HTERT RPE-1 (cell line): ENCODE data around the gene PRR36.
"Not testable (repeated sequence)": the region's sequence is repeated elsewhere in the genome, so short reads cannot be mapped to it uniquely, and the experiment has no call there.

ENCODE experiments used
- in situ Hi-C: fragments of 300-500 bp; cut with MboI; formaldehyde crosslinking; loops from 4 replicates; pipeline ENCODE4 v1.14.3; 2020; ENCODE audit warnings: low sequenced_read_pairs

Gene PRR36

DNA sequence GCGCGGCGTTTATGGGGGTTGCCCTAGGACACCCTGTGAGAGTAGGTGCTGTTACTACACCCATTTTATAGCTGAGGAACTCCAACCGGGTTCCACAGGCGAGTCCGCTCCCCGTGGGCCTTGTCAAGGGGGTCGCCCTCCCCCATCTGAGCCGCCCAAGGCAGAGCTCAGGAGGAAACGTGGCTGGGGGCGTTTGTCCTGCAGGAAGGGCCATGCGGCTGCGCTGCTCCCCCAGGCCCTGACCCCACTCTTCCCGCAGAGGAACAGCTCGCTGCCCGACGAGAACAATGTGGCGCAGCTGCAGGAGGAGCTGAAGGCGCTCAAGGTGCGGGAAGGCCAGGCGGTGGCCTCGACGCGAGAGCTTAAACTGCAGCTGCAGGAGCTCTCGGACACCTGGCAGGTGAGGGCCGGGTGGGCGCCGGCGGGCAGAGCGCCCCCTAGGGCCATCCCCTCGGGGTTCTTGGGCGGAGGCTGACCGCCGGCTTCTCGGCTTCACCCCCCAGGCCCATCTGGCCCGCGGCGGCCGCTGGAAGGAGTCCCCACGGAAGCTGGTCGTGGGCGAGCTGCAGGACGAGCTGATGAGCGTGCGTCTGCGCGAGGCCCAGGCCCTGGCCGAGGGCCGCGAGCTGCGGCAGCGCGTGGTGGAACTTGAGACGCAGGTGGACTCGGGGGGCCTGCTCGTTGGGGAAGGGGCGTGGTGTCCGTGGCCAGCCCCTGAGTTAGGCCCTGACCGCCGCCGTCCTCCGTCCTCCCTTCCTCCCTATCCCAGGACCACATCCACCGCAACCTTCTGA lies 12.4 kb downstream of the PRR36 start:
- in situ Hi-C loops: no loop called here

DNA sequence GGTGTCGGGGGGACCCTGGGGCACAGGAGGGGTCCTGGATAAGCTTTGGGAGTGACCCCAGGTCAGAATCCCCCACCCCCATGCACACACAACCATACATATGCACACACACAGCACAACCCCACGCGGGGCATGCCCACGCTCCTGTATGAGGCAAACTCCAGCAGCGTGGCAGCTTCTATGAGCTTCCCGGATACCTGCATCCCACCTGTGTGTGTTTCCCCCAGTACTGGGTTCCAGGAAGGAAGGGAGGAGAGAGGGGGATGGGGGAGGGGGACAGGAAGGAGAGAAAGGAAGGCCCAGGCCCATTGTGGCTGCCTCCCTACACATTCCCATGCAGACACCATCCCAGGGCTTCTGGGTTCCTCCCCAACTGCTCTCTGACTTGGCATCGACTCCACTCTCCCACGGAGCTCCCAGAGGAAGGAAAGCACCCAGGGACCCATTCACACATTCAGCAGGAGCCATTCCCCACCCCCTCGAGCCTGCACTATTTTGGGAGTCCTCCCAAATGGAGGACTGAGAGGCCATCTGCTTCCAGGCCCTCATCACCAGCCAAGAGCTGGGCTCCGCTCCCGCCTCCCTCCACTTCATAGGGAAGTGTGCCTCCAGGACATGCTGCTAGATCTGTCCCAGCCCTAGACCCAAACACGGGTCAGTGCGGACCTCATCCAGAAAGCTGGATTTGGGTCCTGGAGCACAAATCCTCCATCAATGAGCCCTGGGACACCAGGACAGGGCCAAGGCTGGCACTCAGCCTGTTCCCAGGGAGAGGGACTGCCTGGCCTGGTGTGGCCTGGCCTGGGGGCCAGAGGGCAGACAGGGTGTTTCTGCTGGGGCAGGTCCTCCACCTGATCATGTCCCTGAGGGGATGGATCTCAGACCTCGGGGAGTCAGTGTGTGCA lies 13.2 kb downstream of the PRR36 start:
- in situ Hi-C loops: no loop called here

DNA sequence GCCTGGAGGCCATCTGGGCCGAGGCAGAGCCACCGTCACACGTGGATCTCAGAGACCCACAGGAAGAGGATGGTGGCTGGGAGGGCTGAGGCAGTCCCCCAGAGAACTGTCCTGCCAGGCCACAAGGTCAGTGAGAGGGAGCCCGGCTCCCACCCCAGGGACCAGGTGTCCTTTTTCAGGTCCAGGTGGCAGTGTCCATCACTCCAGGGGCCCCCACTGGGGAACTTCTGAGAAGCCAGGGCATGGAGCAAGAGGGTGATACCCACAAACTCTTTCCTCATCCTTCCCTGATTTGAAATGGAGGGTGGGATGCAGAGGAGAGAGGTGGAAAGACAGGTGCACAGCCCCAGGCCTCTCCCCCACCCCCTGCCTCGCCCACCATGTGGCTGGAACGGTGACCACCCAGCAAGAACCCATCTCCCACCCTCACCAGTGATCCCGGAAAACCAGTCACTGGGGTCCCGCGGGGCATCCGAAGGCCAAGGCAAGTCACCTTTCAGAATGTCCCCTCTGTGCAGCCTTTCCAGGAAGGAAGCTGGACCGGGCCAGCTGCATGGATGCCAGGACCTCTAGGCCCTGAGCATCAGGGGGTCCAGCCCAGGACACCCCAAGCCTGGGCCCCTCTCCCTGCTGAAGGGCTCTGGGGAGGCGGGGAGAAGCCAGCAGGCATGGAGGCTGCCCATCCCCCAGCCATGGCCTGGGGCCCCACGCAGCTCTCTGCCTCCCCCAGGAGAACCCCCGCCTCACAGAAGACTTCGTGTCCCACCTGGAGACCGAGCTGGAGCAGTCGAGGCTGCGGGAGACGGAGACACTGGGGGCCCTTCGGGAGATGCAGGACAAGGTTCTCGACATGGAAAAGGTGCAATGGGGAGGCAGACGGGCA lies 14.1 kb downstream of the PRR36 start:
- in situ Hi-C loops: no loop called here

DNA sequence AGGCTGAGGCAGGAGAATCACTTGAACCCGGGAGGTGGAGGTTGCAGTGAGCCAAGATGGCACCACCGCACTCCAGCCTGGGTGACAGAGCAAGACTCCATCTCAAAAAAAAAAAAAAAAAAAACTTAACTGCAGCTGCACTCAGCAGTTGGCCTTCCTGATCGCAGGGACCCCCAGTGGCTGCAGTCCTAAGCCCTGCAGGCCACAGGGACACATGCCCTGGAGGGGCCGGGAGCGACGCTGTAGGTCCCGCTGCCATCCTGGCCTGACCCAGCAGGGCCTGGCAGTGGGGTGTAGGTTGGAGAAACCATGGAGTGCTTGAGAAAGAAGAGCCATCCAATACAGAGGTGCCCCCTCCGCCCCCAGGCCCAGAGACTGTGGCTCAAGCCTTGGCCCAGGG lies 15.1 kb downstream of the PRR36 start:
- in situ Hi-C loops: not testable (repeated sequence)

DNA sequence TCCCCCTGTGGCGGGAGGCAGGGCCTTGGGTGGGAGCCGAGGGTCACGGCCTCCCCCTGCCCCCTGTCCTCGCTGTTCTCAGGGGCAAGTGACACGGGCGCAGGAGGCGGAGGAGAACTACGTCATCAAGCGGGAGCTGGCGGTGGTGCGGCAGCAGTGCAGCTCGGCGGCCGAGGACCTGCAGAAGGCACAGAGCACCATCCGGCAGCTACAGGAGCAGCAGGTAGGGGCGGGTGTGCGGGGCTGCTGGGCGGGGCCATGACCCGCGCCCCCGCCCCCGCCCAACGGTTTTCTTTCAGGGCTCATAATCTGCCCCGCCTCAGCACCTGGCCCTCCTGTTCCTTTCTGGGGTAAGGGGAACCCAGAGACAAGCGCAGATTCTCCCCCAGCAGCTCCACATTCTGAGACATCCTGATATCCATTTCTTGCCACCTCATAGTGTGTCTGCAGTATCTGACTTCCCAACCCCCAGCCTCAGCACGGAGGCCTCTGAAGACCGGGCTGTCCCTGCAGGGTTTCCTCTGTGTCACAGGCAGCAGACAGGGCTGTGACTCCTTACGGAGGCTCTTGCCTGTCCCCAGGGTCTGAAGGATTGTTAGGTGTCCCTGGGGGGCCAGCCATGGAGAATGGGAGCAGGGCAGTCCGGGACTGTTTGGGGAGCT lies 15.9 kb downstream of the PRR36 start:
- in situ Hi-C loops: no loop called here

DNA sequence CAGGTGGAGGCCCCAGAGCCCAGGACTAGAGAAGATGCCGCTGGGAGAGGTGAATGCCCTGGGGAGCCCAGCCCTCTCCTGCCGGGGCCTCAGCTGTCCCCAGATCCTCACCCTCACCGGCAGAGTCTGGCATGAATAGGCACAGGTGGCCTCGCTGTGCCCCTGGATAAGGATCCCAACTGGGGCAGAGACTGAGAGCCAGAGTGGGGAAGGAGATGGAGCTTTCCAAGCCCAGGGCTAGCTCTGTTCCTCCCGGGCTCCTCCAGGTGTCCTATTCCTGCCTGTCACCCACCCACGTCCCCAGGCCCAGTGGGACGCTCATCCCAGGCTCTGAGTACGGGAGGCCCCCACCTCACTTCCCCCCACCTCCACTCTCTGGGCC lies 16.5 kb downstream of the PRR36 start:
- in situ Hi-C loops: no loop called here

DNA sequence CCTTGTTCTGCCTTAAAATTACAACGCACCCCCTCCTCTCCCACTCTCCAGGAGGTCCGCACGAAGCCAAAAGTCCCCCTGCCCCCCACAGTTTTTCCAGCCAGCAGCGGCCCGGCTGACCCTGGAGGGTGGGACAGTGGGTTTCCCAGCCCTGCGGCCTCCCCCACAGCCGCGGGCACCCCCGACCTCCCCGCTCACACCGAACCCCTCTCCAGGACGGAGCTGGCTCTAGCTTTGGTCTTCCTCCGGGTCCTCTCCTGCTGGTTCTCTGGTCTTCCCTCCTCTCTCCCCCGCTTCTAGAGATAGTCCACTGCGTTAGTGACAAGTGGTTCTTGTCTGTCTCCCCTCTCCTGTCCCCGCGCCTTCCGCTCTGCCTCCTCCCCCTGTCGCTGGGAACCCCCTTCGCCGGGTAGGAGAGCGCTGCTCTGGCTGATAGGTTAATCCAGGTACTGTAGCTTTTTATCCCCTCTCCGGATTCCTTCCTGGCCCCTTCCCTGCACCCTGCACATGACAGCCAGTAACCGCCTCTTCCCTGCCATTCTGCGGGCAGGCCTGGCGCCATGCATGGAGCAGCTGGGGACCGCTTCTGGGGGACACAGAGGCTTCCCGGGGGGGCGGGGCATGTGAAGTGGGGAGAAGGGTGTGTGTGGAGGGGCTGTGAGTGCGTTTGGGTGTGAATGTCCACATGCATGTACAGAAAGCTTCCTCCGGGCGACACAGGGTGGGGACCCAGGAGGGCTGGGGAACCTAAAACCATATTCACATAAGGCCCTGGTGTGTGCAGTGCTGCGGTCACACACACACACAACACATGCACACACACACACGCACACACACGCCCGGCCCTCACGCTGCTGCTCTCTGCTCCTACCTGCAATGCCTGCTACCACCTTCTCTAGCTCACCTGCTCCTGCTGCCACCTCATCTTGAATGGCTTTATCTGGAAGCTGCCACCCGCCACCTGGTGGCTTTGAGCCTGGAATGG lies 17.2 kb downstream of the PRR36 start:
- in situ Hi-C loops: no loop called here

DNA sequence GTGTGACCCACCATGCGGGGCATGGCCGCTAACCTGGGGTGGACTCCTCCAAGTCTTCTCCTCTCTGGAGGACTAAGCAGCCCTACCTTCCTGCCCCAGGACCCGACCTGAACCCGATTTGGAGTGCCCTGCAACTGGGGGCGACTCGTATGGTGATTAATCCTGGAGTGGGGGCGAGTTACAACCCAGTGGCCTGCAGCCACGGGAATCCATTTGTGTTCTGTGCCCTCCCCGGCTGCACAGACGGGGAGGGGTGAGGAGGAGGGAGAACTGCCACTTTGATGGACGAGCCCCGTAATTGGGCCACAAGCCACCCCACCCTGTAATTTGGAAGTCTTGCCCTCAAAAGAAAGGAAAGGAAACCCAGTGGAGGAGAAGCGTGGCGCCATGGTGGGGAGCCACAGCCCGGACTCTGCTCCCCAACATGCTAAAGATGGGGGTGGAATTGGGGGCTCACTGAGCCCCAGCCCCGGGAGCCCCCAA lies 18.0 kb downstream of the PRR36 start:
- in situ Hi-C loops: no loop called here

DNA sequence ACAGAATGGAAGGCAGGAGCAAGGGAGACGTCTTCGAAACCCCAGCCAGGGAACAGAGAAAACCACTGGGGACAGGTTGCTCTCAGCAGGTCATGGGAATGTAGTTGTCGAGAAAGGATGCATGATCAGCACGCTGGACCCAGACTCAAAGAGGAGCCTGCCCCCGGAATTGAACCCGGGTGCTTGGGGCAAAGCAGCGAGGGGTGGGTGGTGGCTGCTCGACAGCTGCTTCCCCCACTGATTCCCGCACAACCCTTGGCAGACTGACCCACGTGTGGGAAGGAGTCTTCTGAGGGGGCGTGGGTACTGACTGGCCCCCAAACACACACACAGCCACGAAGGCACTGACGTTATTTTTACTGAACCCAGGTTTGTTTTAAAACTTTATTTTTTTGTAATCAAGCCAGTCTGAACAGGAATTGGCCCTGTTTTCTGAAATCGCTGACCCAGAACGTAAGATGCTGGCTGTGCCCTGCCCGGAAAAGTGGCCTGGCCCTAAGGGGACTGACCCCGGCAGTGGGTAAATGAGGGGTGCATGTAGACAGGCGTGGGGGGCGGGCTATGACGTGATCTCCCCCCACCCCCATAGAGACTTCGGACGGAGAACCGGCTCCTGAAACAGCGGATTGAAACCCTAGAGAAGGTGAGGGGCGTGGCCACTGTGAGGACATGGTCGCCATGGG lies 18.6 kb downstream of the PRR36 start:
- in situ Hi-C loops: no loop called here

DNA sequence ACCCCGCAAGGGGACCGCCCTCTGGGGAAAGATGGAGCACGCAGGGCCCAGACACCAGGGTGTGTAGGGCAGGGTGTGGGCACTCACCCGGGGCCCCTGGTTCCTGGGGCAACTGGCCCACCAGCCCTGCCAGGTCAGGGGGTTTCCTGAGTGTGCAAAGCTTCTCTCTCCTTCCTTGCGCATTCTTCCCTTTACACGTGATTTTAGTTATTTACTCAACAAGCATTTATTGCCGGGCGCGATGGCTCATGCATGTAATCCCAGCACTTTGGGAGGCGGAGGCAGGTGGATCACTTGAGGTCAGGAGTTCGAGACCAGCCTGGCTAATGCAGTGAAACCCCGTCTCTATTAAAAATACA lies 20.4 kb downstream of the PRR36 start:
- in situ Hi-C loops: no loop called here

DNA sequence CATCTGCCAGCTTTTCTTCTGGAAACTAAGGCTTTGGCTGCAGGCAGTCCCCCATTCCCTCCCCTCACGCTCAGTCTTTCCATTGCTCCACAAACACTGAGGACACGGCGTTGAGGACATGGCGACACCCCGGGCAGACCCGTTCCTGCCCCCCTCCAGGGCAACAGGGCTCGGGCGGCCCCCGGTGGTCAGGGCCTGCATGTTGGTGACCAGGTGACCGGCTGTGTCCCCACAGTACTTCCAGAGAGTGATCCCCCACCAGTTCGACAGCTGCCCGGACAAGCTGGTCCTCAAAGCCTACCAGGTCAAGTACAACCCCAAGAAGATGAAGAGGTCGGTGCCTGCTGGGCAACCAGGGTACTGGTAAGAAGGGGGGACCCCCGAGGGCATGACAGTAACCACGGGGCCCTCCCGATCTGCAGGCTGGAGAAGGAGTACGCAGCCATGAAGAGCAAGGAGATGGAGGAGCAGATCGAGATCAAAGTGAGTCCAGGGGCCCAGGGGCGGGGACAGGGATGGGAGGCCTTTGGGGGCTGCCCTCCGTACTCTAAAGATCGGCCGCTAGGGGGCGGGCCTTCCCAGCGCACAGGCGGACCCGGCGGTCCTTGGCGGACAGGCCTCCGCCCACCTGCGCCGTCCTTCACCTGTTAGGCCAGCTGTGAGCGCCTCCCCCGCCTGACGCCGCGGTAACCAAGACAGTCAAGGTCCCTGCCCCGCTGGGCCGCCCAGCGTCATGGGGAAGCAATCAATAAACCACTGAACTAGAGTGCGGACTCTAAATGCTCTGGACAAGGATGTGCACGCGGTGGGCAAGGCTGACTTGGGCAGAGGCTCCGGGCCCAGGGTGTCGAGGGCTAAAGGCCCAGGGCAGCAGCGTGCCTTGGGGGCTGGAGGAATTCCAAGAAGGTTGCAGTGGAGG lies 21.1 kb downstream of the PRR36 start:
- in situ Hi-C loops: no loop called here

DNA sequence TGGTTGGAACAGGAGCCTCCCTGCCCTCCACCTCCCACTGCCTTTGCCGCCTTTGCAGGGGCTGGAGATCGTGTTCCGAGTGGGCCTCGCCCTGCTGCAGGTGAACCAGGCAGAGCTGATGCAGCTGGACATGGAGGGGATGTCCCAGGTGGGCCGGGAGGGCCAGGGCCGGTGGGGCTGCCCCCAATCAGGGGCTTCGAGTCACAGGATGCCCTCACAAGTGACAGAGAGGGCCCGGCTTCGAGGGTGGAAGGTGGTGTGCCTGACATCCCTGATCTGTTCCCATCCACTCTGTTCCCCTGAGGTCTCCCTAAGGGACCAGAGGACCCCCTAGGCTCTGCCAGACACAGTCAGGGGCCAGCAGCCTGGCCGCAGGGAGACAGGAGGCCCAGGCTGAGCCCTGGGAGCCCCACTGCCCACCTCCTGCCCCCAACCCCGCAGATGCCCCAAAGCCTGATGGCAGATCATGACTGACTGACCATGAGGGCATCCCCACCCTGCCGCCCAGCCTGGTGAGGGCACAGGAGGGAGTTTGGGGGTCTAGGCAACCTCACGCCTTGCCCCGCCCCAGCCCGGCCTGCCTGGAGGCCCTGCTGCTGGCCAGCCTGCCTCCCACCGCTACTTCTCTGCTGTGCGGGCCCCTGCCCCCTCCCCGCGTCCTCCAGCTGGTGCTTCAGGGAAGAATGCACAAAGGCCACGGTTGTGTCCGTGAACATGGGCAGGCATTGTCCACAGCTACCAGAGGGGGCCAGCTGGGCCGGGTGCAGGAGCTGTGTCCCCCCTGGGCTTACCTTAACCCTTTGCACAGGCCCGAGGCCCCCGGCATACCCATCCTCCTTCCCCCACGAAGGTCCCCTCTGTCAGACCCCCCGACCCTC lies 22.3 kb downstream of the PRR36 start:
- in situ Hi-C loops: no loop called here

DNA sequence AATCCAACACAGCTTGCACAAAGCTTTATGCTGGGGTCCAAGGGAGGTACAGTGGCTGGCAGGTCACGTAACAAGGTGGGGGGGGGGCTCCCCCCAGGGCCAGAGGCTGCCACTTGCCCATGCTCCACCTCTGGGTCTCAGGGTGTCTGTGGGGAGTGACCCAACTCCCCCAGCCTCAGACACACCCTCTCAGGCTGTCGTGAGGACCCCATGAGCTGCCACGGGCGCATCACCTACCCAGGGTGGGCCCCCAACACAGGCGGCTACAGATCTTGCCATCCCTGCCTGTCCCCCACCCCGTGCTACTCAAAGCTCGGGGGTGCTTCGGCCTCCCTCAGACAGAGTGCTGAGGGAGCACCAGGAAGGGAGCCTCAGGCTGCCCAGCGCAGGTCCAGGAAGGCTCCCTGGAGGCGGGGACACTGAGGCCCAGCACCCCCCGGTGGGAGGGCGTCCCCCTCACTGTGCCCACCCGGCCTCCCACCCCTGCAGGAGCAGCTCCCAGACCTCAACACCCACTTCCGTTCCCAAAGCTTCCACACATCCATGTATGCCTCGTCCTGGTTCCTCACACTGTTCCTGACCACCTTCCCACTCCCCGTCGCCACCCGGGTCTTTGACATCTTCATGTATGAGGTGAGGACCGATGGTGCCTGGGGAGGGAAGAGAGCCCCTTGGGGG lies 23.1 kb downstream of the PRR36 start:
- in situ Hi-C loops: no loop called here

DNA sequence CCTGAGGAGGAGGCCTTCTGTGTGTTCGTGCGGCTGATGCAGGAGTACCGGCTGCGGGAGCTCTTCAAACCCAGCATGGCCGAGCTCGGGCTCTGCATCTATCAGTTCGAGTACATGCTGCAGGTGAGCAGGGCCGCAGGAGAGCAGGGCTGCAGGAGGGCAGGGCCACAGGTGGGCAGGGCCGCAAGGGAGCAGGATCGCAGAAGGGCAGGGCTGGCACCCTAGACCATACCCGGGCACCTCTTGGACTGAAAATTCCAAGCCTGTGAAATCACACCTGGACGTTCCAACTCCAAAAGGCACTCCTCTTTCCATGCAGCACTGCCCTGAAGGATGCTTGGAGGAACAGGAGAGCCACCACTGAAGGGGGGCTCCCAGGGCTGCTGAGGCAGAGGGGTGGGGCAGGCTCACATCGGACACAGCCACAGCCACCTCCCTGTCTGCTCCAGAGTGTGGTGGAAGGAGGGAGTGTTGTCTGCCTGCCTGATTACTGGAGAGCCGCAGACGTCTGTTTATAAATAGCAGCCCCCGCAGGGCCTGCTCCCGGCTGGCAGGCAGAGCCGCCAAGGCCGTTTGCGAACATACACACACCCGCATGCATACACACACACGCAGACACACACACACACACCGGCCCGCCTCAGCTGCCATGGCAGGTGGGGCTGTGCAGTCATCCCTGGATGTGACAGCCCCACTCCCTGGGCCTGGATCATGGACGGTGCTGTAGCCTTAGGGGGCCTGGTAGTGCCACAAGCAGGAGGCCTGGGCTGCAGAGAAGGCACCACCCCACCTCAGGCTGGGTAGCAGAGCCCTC lies 24.0 kb downstream of the PRR36 start:
- in situ Hi-C loops: no loop called here

DNA sequence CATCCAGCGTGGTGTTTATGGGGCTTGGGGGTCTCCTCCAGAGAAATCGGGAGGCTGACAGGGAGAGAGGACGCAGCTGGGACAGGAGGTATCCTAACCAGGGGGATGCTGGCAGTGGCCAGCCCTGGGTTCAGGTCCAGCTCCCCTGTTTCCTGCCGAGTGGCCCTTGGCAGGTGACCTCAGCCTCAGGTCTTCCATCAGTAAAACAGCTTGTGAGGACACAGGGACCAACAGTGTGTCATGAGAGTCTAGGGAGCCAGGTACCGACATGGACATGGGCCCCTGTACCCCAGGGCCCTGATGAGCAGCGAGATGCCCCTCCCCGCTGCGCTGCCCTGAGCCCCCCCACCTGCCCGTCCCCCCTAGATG lies 24.6 kb downstream of the PRR36 start:
- in situ Hi-C loops: no loop called here
